Mammary epithelial cell (primary cell): ENCODE data around the gene ULK2.

Experiments
- CTCF ChIP-seq, 2 donors: IDR thresholded peaks in 1 of 2; conservative IDR thresholded peaks in 1 of 2; 2 replicates each; pipeline ENCODE4 v1.5.1; 2011 to 2012; ENCODE audit warnings: inconsistent platforms in 2 of 2, low read length in 2 of 2, mild to moderate bottlenecking in 2 of 2, control low read depth in 1 of 2, low read depth in 1 of 2; ENCODE audit not compliant: insufficient read depth in 1 of 2; ENCODE audit errors: extremely low read depth in 1 of 2
- EZH2 ChIP-seq: IDR thresholded peaks from 2 replicates; pipeline ENCODE4 v1.6.1; 2012; ENCODE audit warnings: low read length, inconsistent platforms, borderline replicate concordance

- TF ChIP-seq CTCF (conservative IDR thresholded peaks at IDR 0.05 in 1 of 2, IDR thresholded peaks at IDR 0.05 in 1 of 2; ENCODE audit: extremely low read depth in 1 of 2, insufficient read depth in 1 of 2, low read depth in 1 of 2, low read length in 2 of 2) (no peak), EZH2 (no peak)
Observed at GRCh38 chr17:19740933-19741332, 126.8 kb downstream of the ULK2 start.
